ENCODE measurements around the gene LHX8. TPM values are rescaled to one million over a fixed set of nuclear protein-coding genes. Genes with fewer than 3 reads are reported as not detected.
A peak's percentile ranks its signal among the peaks of the same experiment; 100 is the strongest.

The LHX8 gene
- total RNA-seq (not detected), polyA plus RNA-seq (ENCODE audit: insufficient read length in 6 of 6) (not detected)
- long read RNA-seq, donor 1, result 0 reads
- long read RNA-seq, donor 2, result 0 reads
- long read RNA-seq, donor 3, result 0 reads
- long read RNA-seq, donor 4, result 0 reads
- long read RNA-seq, donor 5, result 0 reads
- long read RNA-seq, donor 6, result 0 reads
- long read RNA-seq, donor 7, result 0 reads
- long read RNA-seq, donor 8, result 0 reads
- long read RNA-seq, donor 9, result 0 reads
- long read RNA-seq, donor 10, result 0 reads
- long read RNA-seq, donor 11, result 0 reads
- long read RNA-seq, donor 12, result 0 reads

- Histone ChIP-seq H3K27ac (no peak within 1 kb of the TSS), H3K27me3 (peaks cover 100% of the 10 kb centered on the region in 2 donors), H3K9me3 (no peaks in the 10 kb centered on the region), H3K4me1 (peaks cover 9 to 19% of the 10 kb centered on the region in 2 donors), H3K36me3 (no peaks in the 10 kb centered on the region), H3K4me3 (peak within 1 kb of the TSS in 1 of 2 donors; percentile 23)
- no peak for ATAC-seq
- peak in 1 of 4 donors; percentile 31 for DNase-seq
- no peak for TF ChIP-seq CTCF (IDR thresholded peaks at IDR 0.05)
- intact Hi-C loops (cut with DNase I), result no loop called here
Measured at GRCh38 chr1:75133750-75134646, at the start of gene LHX8. TSS of gene LHX8 (plus strand) at chr1:75134388. CDS start at chr1:75136615, 2,227 bp downstream.

- Histone ChIP-seq H3K36me3 (no peaks in the 10 kb centered on the region), H3K27me3 (no peaks in the 10 kb centered on the region), H3K27ac (no peak overlapping the region), H3K9me3 (no peaks in the 10 kb centered on the region), H3K4me1 (no peaks in the 10 kb centered on the region), H3K4me3 (no peak overlapping the region)
- ATAC-seq, result no peak
- no peak for TF ChIP-seq CTCF (IDR thresholded peaks at IDR 0.05)
- no peak for DNase-seq
- intact Hi-C loops (cut with DNase I), result no loop called here
Measured at GRCh38 chr1:75085931-75086330, 48.3 kb upstream of the LHX8 start.

- Histone ChIP-seq H3K36me3 (no peaks in the 10 kb centered on the region), H3K27ac (no peak overlapping the region), H3K27me3 (no peaks in the 10 kb centered on the region), H3K4me1 (no peaks in the 10 kb centered on the region), H3K4me3 (no peak overlapping the region), H3K9me3 (peaks cover 0 to 2% of the 10 kb centered on the region in 2 donors)
- intact Hi-C loops (cut with DNase I), result no loop called here
- TF ChIP-seq CTCF (IDR thresholded peaks at IDR 0.05), result no peak
- ATAC-seq (no peak), DNase-seq (no peak)
Measured at GRCh38 chr1:75087278-75087677, 46.9 kb upstream of the LHX8 start.

GRCh38 chr1:75092141-75092540 lies 42.0 kb upstream of the LHX8 start:
- Histone ChIP-seq H3K9me3 (peaks cover 0 to 2% of the 10 kb centered on the region in 2 donors), H3K27me3 (no peaks in the 10 kb centered on the region), H3K4me3 (no peak overlapping the region), H3K4me1 (no peaks in the 10 kb centered on the region), H3K36me3 (no peaks in the 10 kb centered on the region), H3K27ac (no peak overlapping the region)
- TF ChIP-seq CTCF (IDR thresholded peaks at IDR 0.05), result no peak
- intact Hi-C loops (cut with DNase I), result no loop called here
- ATAC-seq (no peak), DNase-seq (no peak)

- ATAC-seq, result no peak
- no peaks in the 10 kb centered on the region for H3K36me3 ChIP-seq
- no peaks in the 10 kb centered on the region for H3K4me1 ChIP-seq
- DNase-seq, result no peak
- intact Hi-C loops (cut with DNase I), result no loop called here
- no peak for TF ChIP-seq CTCF (IDR thresholded peaks at IDR 0.05)
- no peaks in the 10 kb centered on the region for H3K9me3 ChIP-seq
- H3K4me3 ChIP-seq, result no peak overlapping the region
- H3K27me3 ChIP-seq, result no peaks in the 10 kb centered on the region
- no peak overlapping the region for H3K27ac ChIP-seq
Measured at GRCh38 chr1:75097654-75098053, 36.5 kb upstream of the LHX8 start.

Data from left lung (tissue), 14 donors.